ENCODE data around the gene GRIP1.
A peak's percentile ranks its signal among the peaks of the same experiment; 100 is the strongest.

The GRIP1 gene

GRCh38 chr12:66692170-66692569 lies 13.3 kb upstream of the GRIP1 start:
- DNase-seq = no peak

DNA sequence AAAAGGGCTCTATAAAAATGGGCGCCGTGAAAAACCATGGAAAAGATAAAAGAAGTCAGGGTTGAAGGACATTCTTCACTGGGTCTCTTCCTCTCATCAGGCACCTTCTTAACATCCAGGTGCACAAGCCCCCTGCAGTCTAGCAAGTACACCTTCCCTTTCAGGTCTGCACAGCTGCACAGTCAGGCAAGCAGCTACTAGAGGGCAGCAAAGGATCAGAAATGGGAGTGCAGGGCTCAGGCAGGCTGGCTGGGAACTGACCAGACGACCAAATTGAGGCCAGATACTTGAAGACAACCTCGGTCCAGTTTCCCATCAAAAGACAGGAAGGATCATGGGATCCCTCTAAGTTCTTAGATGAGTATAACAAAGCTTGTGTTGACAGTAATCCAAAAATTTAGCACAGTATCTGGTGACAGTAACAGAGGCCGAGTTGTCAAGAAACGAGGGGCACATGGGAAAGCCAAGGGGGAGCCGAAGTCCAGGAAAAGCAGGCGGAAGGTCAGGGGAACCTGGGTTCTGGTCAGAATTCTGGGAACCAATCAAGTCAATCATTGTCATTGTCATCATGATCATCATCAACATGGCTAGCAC lies 10.1 kb upstream of the GRIP1 start:
- DNase-seq = peak; percentile 27 to 94 (median 78)

- no peak for DNase-seq
These were observed 5.3 kb upstream of the GRIP1 start for GRCh38 chr12:66684222-66684621.

DNA sequence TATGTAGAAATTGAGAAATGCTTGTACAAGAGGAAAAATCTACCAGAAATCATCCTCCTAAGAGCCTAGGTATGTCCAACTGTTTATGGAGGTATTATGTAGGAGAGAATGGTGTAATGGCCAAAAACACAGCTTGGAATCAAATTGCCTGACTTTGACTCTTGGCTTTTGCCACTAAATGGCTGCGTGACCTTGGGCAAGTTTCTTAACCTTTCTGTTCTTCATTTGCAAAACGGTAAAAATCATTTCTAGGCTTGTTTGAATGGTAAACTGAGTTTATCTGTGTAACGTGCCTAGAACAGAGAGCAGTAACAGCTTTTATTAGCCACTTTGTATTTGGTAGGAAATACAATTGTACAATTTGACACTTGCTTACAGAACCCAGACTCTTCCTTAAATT lies 4.9 kb upstream of the GRIP1 start:
- DNase-seq = no peak

DNA sequence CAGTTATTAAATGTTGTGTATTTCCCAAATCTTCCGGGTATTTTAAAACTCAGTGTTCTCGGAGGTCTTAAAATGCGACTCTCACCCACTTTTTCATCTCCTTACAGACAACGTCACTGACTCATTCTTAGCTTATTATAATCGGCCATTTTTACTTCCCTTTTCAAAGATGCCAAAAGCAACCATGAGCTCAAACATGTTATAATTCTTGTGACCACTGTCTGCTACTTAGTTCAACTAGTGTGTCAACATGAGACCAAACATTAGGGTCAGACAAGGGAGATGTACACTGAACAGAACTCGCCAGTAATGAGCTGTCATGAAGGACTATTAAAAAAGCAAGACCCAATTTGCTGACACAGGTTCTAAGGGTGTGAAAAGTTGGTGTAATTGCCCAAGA lies 4.2 kb upstream of the GRIP1 start:
- DNase-seq = peak in 1 of 3 experiments; percentile 25

DNA sequence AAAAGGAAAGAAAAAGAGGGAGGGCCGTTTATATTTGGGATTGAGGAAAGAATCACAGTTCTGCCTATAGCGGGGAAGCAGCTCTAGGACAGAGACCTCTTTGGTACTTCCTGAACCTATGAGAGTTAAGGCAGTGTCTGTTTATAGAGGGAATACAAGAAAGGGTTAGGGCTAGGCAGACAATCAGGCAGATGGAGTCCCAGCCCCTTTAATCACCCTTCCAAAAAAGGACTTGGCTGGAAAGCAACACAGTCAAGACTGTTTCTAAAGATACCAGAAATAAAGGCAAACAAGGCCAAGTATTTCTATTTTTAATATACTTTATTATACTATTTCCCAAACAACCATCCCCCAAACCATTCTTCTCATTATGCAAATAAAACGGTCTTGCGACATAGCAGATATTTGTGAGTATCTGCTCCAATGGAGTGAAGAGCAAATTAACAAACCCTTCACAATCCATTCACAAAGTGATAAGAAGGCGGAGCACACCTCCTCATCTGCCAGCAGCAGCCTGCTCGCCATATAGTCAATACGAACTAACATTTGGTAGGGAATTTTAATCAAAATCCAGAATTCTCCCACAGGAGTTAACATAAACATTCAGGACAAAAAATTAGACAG lies 697 bp upstream of the GRIP1 start:
- DNase-seq = peak in 1 of 3 experiments; percentile 54

DNA sequence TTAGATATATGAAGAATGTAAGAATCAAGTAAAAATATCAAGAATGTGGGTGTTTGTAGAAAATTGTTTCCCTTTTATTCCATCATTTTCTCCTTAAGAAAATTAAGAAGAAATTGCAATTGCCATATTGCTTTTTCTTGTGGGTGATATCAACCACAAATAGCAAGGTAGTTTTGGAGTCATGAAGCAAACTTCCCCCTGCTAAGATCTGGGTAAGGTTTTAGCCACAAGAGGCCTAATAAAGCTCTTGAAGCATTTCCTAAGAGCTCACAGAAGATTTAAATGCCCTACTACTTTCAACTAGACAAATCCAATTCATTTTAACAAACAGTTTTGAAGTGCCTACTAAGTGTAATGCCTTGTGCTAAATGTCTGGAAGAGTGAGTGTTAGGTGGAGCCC lies 2.6 kb downstream of the GRIP1 start:
- DNase-seq = no peak

DNA sequence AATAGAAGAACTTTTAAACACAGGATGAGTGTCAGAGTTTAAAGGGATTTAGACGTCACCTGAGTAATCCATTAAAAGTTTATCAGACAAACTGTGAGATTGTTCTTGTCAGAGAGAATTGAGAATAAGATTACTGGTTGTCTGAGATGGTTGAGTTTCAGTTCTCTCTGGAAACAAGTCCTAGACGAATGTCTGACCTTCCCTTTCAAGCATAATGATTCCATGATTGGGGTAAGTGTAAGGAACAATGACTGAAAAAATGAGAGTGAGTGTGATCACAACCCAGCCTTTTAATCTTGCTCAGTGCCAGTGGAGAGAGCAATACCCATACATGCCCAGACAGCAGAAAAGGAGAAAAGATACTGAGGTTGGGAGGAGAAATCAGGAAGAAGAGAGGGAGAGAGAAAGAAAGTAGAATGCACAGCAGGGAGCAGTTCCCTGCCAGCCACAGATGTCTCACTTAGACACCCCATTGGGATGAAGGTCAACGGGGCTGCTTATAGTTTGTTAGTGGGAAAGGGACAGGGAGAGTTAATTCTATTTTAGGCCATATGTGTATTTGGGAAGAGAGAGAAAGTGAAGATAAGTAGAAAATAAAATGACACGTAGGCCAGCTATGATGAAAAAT lies 4.3 kb downstream of the GRIP1 start:
- DNase-seq = no peak

DNA sequence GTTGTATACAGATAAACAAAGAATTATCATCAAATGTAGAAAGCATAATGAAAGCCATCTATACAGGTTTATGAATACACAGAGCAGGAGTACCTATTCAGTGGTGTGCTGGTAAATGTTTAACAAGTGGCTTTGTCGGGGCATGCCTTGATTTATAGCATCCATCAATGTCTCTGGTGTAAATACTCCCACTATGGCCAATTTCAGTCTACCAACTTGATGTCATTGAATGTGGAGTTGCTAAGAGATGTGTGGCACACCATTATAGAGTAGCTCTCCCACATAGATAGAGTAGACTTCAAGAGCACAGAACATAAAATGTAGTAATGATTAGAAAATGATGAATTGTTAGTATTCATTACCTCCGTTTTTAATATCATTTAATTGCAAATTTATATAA lies 9.3 kb downstream of the GRIP1 start:
- peak in 2 of 3 experiments; percentile 57 to 86 for DNase-seq

- peak in 1 of 3 experiments; percentile 11 for DNase-seq
These were observed 10.6 kb downstream of the GRIP1 start for GRCh38 chr12:66668311-66668710.

DNA sequence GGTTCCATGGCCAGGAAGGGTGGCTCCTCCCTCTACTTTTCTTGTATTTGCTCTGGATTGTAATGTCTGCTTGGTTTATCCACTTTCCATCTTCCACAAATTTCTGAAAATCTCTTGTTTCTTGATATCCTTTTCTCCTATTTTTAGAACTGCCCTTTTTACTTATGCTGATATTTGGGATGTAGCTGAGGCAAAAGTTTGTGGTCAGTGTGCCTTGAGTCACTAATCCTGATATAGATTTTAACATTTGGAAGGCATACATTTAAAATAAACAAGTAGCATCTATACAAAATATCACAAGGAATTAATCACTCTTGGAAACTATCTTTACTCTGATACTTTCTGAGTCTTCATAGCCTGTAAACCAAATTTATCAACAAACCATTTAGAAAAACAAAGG lies 11.0 kb downstream of the GRIP1 start:
- no peak for DNase-seq

DNA sequence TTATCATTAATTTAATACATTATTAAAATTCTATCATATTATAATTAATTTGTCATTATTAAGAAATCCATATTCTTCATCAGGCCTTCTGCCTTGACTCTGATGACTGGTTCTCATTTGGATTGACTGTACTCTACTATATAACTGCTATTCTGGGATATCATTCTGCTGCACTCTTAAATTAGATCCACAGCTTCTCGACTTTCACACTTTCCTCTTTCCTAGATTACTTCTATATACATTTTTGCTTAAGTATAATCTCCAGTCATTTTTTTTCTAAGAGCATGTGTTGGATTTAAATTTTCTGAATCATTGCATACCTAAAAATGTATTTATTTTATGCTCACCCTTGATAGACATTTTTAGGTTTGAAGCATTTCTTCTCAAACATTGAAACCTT lies 12.4 kb downstream of the GRIP1 start:
- DNase-seq = no peak

DNA sequence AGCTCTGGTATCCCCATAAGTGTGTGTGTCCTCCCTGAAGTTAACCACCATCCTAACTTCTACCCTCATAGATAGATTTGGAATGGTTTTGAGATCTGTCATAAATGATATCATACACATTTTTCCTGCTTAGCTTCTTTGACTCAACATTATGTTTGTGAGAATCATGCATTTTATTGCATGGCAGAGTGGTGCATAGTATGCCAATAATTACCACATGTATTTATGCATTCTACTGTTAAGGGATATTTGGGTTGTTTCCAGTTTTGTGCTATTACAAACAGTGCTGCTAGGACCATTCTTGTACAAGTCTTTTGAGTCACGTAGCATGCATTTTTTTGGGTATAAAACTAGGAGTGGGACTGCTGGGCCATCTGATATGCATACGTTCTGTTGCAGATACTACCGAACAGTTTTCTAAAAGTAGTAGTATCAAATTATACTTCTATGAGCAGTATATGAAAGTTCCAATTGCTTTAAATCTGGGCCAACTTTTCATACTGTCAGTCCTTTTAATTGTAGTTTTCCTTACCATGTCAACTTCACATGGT lies 13.4 kb downstream of the GRIP1 start:
- no peak for DNase-seq

DNA sequence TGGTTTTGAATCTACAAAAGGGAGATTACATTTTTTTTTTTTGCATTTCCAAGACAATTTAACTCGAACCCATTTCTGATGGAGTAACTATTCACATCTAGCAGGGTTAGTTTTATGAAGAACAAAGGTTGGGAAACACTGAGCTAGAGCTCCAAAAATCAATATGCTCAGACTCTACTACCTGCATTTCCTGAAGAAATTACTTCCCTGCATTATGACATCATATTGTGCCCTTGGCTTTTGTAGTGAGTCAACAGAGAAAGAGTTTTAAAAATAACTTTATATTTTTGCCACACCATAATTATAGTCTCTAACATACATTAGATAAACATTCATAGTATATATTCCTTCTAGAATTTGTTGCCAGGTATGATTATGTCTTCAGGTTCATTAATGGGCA lies 14.8 kb downstream of the GRIP1 start:
- peak in 1 of 3 experiments; percentile 29 for DNase-seq

GRCh38 chr12:66663611-66664010 lies 15.3 kb downstream of the GRIP1 start:
- no peak for DNase-seq

DNA sequence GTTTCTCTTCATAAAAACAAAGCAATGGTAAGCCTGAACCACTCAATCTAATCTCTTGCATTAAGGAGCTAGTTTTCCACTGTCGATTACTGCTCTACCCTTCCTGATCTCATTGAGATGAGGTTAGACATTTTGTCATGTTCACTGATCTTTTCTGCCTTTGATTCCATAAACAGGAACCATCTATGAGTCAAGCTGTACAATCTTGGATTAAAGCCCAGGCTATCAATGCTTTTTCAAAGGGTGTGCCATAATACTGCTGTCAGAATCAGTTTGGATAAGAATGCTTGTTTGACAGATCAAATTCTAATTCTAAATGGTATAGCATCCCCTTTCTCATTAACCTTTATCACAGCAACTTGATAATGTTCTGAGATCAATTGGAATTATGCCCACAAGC lies 16.1 kb downstream of the GRIP1 start:
- no peak for DNase-seq

DNA sequence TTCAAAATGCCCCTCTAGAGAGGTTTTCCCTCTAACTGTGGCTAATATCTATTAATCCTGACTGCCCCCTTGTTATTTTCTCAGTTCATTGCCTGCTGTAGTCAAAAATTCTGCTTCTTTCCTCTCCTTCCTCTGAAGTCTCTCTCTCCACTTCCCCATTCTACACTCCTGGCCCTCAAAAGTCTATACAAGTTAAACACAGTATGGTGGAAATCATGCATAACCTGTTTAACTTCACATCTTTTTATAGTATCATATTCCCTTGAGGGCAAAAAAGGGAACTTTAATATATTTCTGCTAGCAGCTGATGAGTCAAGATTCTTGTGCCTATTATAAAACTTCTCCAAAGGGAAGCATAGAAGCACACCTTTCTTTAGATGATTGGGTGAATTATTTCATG lies 16.7 kb downstream of the GRIP1 start:
- DNase-seq = no peak

GRCh38 chr12:66661357-66661756 lies 17.5 kb downstream of the GRIP1 start:
- no peak for DNase-seq

DNA sequence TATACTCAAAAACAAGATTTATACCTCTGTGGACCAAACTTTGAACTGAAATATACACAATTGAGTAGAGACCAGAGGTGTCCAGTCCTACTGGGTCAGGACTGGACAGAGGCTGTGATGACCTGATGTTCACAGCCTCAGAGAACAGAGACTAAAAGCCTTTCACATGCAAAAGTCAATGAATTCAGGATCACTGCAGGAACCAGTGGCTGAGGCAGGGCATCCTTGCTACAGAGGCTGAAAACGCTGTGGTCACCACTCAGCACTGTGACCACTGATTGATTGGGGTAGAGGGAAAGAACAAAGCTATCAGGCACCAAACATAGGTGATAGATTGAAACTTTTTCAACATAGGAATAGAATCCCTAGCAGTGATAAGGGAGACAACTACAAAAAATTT lies 25.1 kb downstream of the GRIP1 start:
- DNase-seq = no peak

- no peak for DNase-seq
These were observed 30.7 kb downstream of the GRIP1 start for GRCh38 chr12:66648033-66648735.

- no peak for DNase-seq
These were observed 31.7 kb downstream of the GRIP1 start for GRCh38 chr12:66647034-66647691.

GRCh38 chr12:66644151-66644550 lies 34.7 kb downstream of the GRIP1 start:
- DNase-seq = no peak
